Urinary bladder (tissue), 4 donors: Measurements from ENCODE around the gene TLK1. TPM values are rescaled to one million over a fixed set of nuclear protein-coding genes. Genes with fewer than 3 reads are reported as not detected.
"Not testable (repeated sequence)": the region's sequence is repeated elsewhere in the genome, so short reads cannot be mapped to it uniquely, and the experiment has no call there.

Source experiments
- DNase-seq: peaks from one replicate; pipeline ENCODE4 v3.0.0-alpha.2; 2015; ENCODE audit errors: extremely low spot score
- H3K27ac ChIP-seq: one replicate; pipeline ENCODE4 v1.5.1; 2013; ENCODE audit warnings: low read depth, mild to moderate bottlenecking, moderate library complexity
- H3K36me3 ChIP-seq: one replicate; pipeline ENCODE4 v1.6.1; 2013; ENCODE audit warnings: mild to moderate bottlenecking, moderate library complexity; ENCODE audit not compliant: insufficient read depth
- H3K4me1 ChIP-seq: one replicate; pipeline ENCODE4 v1.6.1; 2013; ENCODE audit warnings: mild to moderate bottlenecking, moderate library complexity; ENCODE audit not compliant: insufficient read depth
- H3K4me3 ChIP-seq: one replicate; pipeline ENCODE4 v1.5.1; 2013; ENCODE audit warnings: low read depth, low read length
- WGBS: extraction: QIAGEN DNeasy Blood & Tissue Kit; methylation state at CpG from one replicate; pipeline ENCODE4 v1.1.7; 2013; 5-methylcytosine and 5-hydroxymethylcytosine counted together
- polyA plus RNA-seq: library from polyadenylated mRNA; stranded (reverse); fragments of 200-250 nt; gene quantifications from one replicate; pipeline ENCODE4 v1.2.3, GENCODE V29; 2013
- total RNA-seq: library from RNA; depleted of rRNA; stranded (reverse); fragments of >200 nt; gene quantifications from one replicate; pipeline ENCODE4 v1.2.3, GENCODE V29; 2014
- donor health status: healthy with polysubstance abuse.
- donor health status: healthy.

The TLK1 gene
- total and polyA plus RNA-seq, 2 donors = 23.3 to 50.9 TPM

DNA sequence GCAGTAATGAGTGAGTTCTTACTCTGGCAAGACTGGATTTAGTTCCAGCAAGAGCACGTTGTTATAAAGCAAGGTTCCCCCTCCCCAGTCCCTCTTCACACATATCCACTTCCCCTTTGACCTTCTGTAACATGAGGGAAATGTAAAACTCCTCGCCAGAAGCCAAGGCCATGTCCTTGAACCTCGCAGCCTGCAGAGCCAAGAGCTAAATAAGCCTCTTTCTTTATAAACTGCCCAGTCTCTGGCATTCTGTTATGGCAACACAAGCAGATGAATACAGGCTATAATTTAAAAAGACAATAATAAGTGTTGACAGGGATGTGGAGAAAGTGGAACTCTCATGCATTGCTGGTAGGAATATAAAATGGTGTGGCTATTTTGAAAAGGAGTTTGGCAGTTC is 60.3 kb downstream of the TLK1 start:
- 95% methylated on average over 3 of the region's 3 CpGs for WGBS

DNA sequence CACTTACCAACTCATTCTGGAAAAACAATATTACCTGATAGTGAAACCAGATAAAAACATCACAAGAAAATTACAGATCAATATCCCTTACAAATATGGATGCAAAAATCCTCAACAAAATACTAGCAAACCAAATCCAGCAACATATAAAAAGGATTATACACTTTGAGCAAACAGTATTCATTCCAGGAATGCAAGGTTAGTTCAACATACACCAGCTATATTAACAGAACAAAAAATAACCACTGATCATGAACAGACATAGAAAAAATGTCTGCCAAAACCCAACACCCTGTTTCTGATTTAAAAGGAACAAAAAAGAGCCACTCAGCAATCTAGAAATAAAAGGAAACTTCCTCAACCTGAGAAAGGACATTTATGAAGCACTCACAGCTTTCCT is 62.1 kb downstream of the TLK1 start:
- no peak overlapping the region for H3K27ac ChIP-seq
- H3K4me1 ChIP-seq = no peaks in the 10 kb centered on the region
- no peak overlapping the region for H3K4me3 ChIP-seq
- H3K36me3 ChIP-seq = no peaks in the 10 kb centered on the region
- no peak for DNase-seq

More for the DNA sequence above, 60.3 kb downstream of the TLK1 start:
- Histone ChIP-seq H3K36me3 (no peaks in the 10 kb centered on the region), H3K4me3 (no peak overlapping the region), H3K27ac (no peak overlapping the region), H3K4me1 (no peaks in the 10 kb centered on the region)
- DNase-seq = no peak

DNA sequence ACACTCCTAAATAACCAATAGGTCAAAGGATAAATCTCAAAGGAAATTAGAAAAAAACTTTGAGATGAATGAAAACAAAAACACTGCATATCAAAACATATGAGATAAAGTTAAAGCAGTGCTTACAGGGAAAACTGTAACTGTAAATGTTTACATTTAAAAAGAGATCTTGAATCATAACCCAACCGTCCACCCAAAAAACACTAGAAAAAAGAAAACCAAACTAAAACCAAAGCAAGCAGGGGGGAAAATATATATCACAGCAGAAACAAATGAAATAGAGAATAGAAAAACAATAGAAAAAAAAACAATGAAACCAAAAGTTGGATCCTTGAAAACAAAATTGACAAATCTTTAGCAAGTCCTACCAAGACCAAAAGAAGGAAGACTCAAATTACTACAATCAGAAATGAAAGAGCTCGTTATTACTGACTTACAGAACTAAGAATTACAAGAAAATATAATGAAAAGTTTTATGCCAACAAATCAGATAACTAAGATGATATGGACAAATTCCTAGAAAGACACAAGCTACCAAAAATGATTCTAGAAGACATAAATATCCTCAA is 65.6 kb downstream of the TLK1 start:
- Histone ChIP-seq H3K36me3 (no peaks in the 10 kb centered on the region), H3K4me3 (no peak overlapping the region), H3K4me1 (no peaks in the 10 kb centered on the region), H3K27ac (no peak overlapping the region)
- no peak for DNase-seq
- 77% methylated on average over 2 of the region's 2 CpGs for whole genome bisulfite sequencing

DNA sequence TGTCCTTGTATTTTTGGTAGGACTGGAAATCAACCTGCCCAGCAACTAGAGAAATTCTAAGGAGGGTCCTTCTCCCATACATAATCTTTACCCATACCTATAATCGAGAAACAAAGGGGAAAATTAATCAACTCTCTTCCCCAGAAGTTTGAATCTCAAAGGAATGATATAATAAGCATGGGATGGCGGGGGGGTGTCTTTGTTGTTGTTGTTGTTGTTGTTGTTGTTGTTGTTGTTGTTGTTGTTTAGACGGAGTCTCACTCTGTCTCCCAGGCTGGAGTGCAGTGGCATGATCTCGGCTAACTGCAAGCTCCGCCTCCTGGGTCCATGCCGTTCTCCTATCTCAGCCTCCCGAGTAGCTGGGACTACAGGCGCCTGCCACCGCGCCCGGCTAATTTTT is 69.2 kb downstream of the TLK1 start:
- not testable (repeated sequence) for H3K27ac ChIP-seq, H3K4me1 ChIP-seq, DNase-seq, H3K36me3 ChIP-seq, H3K4me3 ChIP-seq
- 96% methylated on average over 11 of the region's 11 CpGs for WGBS

- Histone ChIP-seq H3K27ac (no peak overlapping the region), H3K36me3 (no peaks in the 10 kb centered on the region), H3K4me1 (no peaks in the 10 kb centered on the region), H3K4me3 (no peak overlapping the region)
- DNase-seq = no peak
- 94% methylated on average over 6 of the region's 6 CpGs for WGBS
Observed at GRCh38 chr2:171089489-171089888, 71.2 kb downstream of the TLK1 start.

DNA sequence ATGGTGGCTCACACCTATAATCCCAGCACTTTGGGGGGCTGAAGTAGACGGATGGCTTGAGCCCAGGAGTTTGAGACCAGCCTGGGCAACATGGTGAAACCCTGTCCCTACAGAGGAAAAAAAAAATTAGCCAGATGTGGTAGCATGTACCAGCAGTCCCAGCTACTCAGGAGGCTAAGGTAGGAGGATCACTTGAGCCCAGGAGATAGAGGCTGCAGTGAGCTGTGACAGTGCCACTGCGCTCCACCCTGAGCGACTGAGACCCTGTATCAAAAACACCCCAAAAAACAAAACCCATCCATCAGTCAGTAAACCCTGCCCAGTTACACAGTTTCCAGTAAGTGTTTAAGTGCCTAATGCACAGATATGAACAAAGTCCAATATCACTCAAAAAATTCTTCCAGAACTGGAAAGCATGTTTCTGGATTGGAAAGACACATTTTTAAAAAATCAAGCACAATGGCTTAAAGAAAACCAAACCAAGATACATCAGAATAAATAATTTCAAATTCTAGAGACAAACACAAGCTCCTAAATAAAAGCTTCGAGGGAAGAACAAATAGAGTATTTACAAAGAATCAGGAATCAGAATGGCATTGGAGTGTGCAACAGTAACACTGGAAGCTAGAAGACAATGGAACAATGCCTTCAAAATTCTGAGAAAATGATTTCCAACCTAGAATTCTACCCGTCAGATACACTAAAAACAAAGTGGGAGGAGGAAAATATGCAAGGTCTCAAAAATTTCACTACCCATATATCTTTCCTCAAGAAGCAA is 72.4 kb downstream of the TLK1 start:
- no peak for DNase-seq
- H3K4me3 ChIP-seq = no peak overlapping the region
- no peaks in the 10 kb centered on the region for H3K4me1 ChIP-seq
- H3K27ac ChIP-seq = no peak overlapping the region
- H3K36me3 ChIP-seq = no peaks in the 10 kb centered on the region
- WGBS = 93% methylated on average over 5 of the region's 5 CpGs

DNA sequence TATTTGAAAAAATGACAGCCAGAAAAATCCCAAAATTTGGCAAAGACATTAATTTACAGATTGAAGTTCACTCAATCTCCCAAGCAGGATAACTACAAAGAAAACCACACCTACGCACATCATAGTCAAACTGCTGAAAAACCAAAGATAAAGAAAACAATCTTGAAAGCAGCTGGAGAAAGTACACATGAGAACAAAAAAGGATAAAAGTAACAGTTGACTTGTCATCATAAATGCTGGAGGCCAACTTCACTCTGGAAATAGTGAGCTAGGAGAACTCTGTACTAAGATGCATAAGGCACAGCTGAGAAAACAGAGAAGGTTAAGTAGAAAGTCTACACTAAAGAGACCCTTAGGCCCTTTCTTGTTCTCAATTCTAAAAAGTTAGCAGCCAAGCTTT is 73.1 kb downstream of the TLK1 start:
- 99% methylated on average over 1 of the region's 1 CpG for WGBS
- H3K4me1 ChIP-seq = no peaks in the 10 kb centered on the region
- H3K36me3 ChIP-seq = no peaks in the 10 kb centered on the region
- no peak for DNase-seq
- H3K4me3 ChIP-seq = no peak overlapping the region
- no peak overlapping the region for H3K27ac ChIP-seq

DNA sequence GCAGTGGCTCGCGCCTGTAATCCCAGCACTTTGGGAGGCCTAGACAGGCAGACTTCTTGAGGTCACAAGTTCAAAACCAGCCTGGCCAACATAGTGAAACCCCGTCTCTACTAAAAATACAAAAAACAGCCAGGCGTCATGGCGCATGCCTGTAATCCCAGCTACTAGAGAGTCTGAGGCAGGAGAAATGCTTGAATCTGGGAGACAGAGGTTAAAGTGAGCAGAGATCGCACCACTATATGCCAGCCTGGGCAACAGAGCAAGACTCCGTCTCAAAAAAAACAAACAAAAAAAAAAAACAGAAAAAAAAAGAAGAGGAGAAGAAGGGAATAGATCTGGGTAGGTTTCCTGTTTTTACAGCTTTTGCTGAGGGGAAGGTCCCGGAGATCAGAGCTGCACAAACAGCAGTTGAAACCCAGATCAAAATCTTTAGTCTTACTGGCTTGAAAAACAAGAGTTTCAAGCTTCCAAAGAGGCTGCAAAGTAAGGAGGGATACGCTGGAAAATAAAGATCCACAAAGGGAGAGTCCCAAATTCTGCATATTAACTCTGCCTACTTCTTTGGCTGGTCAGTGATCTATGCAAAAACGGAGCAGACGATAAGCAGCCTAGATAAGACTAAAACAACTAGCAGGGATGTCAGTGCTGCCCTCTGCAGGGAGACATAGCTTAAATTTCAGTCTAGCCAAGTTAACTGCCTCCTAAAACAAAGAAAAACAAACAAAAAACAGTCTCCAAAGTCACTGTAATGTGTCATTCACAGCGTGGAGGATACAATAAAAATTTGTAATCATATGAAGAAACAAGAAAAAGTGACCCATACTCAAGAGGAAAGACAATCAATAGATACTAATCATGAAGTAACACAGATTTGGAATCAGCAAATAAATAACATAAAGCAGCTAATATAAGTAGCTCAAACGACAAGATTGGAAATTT is 74.1 kb downstream of the TLK1 start:
- Histone ChIP-seq H3K4me1 (no peaks in the 10 kb centered on the region), H3K4me3 (no peak overlapping the region), H3K27ac (no peak overlapping the region), H3K36me3 (no peaks in the 10 kb centered on the region)
- DNase-seq = peak; percentile 7
- 54% methylated on average over 13 of the region's 13 CpGs for WGBS

- H3K4me1 ChIP-seq = no peaks in the 10 kb centered on the region
- DNase-seq = no peak
- WGBS = 84% methylated on average over 5 of the region's 5 CpGs
- H3K27ac ChIP-seq = no peak overlapping the region
- H3K4me3 ChIP-seq = no peak overlapping the region
- H3K36me3 ChIP-seq = no peaks in the 10 kb centered on the region
Observed at GRCh38 chr2:171084128-171084527, 76.6 kb downstream of the TLK1 start.

GRCh38 chr2:171083451-171083850 is 77.2 kb downstream of the TLK1 start:
- 98% methylated on average over 2 of the region's 2 CpGs for WGBS
- Histone ChIP-seq H3K4me3 (no peak overlapping the region), H3K36me3 (no peaks in the 10 kb centered on the region), H3K27ac (no peak overlapping the region), H3K4me1 (no peaks in the 10 kb centered on the region)
- no peak for DNase-seq

GRCh38 chr2:171081649-171082111 is 79.0 kb downstream of the TLK1 start:
- Histone ChIP-seq H3K4me1 (no peaks in the 10 kb centered on the region), H3K4me3 (no peak overlapping the region), H3K36me3 (no peaks in the 10 kb centered on the region), H3K27ac (no peak overlapping the region)
- WGBS = 92% methylated on average over 3 of the region's 3 CpGs
- DNase-seq = no peak

GRCh38 chr2:171080607-171081006 is 80.1 kb downstream of the TLK1 start:
- 93% methylated on average over 6 of the region's 6 CpGs for WGBS
- peaks cover 2% of the 10 kb centered on the region for H3K36me3 ChIP-seq
- no peak for DNase-seq
- H3K27ac ChIP-seq = no peak overlapping the region
- H3K4me3 ChIP-seq = no peak overlapping the region
- H3K4me1 ChIP-seq = no peaks in the 10 kb centered on the region

GRCh38 chr2:171076422-171076821 is 84.3 kb downstream of the TLK1 start:
- H3K36me3 ChIP-seq, H3K27ac ChIP-seq, H3K4me1 ChIP-seq, H3K4me3 ChIP-seq, DNase-seq: not testable (repeated sequence)
- WGBS = 93% methylated on average over 7 of the region's 7 CpGs

DNA sequence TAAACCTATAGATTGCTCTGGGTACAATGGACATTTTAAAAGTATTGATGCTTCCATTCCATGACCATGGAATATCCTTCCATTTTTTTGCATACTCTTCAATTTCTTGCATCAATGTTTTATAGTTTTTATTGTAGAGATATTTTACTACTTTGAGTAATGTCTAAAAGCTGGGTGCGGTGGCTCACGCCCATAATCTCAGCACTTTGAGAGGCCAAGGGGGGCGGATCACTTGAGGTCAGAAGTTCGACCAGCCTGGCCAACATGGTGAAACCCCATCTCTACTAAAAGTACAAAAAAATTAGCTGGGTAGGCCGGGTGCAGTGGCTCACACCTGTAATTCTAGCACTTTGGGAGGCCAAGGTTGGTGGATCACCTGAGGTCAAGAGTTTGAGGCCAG is 88.5 kb downstream of the TLK1 start:
- Histone ChIP-seq H3K36me3 (peaks cover 2% of the 10 kb centered on the region), H3K27ac (no peak overlapping the region), H3K4me1 (no peaks in the 10 kb centered on the region), H3K4me3 (no peak overlapping the region)
- DNase-seq = no peak
- 97% methylated on average over 5 of the region's 5 CpGs for WGBS
